Activated naive CD8-positive, alpha-beta T cell treated with anti-CD3 and anti-CD28 coated beads, Interleukin-2, amount 10 ng/mL, durations not matched to agents 7 days and 5 days (primary cell): ENCODE results near the gene HSD17B3. TPM values are rescaled to one million over a fixed set of nuclear protein-coding genes. Genes with fewer than 3 reads are reported as not detected.

ENCODE experiments used
- ATAC-seq: fragments of 150-1000 bp; cut with Tn5 transposase; one replicate; pipeline ENCODE4 v1.10.0; 2021; ENCODE audit warnings: low read depth, moderate library complexity
- POLR2A ChIA-PET: fragments of 350-600 bp; sonication (Branson Sonifier 250); formaldehyde crosslinking; loops from one replicate; lab custom pipeline; 2021; ENCODE audit warnings: antibody characterized with exemption; lab: Charles Lee
- DNase-seq: peaks from one replicate; pipeline ENCODE4 v3.0.0; 2021
- H3K27ac Mint-ChIP-seq: one replicate; pipeline ENCODE4 v1.8.0; 2022; ENCODE audit warnings: mild to moderate bottlenecking, mixed read lengths
- H3K27me3 Mint-ChIP-seq: one replicate; pipeline ENCODE4 v1.8.0; 2022; ENCODE audit warnings: mild to moderate bottlenecking, moderate library complexity, mixed read lengths
- H3K36me3 Mint-ChIP-seq: one replicate; pipeline ENCODE4 v1.8.0; 2021; ENCODE audit warnings: mild to moderate bottlenecking, mixed read lengths
- H3K4me1 Mint-ChIP-seq: one replicate; pipeline ENCODE4 v1.8.0; 2021; ENCODE audit warnings: mixed read lengths
- H3K4me3 Mint-ChIP-seq: one replicate; pipeline ENCODE4 v1.8.0; 2022; ENCODE audit warnings: mild to moderate bottlenecking, moderate library complexity, mixed read lengths
- H3K9me3 Mint-ChIP-seq: one replicate; pipeline ENCODE4 v1.8.0; 2021; ENCODE audit warnings: mixed read lengths
- total RNA-seq, 2 experiments: library from RNA; stranded (reverse); gene quantifications; one replicate each; pipeline ENCODE4 v1.2.3, GENCODE V29; 2021

HSD17B3 gene
- total RNA-seq, 2 experiments from 2014 or later = 0.68 to 0.69 TPM

GRCh38 chr9:96293498-96294158 lies 8.3 kb downstream of the HSD17B3 start:
- H3K9me3 Mint-ChIP-seq = peaks cover 2% of the 10 kb centered on the region
- POLR2A ChIA-PET = no interaction called here
- H3K4me1 Mint-ChIP-seq = no peaks in the 10 kb centered on the region
- H3K27me3 Mint-ChIP-seq = peaks cover 2% of the 10 kb centered on the region
- no peak for DNase-seq
- H3K4me3 Mint-ChIP-seq = no peak overlapping the region
- no peak for ATAC-seq
- no peaks in the 10 kb centered on the region for H3K36me3 Mint-ChIP-seq
- no peak overlapping the region for H3K27ac Mint-ChIP-seq

DNA sequence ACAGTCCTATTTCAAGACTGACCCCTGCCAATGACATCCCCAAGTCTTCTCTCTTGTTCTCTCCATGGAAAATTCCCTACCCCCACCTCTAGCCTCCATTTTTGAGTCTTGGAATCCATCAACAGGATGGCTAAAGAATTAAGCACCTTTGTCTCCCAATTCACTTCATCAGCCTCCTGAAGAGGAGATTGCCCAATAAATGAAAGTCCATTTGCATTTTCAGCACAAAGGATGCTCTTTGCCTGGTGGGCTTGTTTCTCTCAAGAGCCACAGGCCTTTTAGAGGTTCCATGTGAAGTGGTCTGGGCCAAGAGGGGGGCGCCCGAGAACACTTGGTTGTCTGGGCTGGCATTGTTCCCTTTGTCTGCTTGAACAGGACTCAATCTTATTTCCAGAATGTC lies 12.6 kb downstream of the HSD17B3 start:
- ATAC-seq (no peak), DNase-seq (no peak)
- POLR2A ChIA-PET = no interaction called here
- H3K27ac Mint-ChIP-seq = no peak overlapping the region
- peaks cover 4% of the 10 kb centered on the region for H3K27me3 Mint-ChIP-seq
- no peaks in the 10 kb centered on the region for H3K36me3 Mint-ChIP-seq
- H3K9me3 Mint-ChIP-seq = peaks cover 6% of the 10 kb centered on the region
- H3K4me3 Mint-ChIP-seq = no peak overlapping the region
- no peaks in the 10 kb centered on the region for H3K4me1 Mint-ChIP-seq

DNA sequence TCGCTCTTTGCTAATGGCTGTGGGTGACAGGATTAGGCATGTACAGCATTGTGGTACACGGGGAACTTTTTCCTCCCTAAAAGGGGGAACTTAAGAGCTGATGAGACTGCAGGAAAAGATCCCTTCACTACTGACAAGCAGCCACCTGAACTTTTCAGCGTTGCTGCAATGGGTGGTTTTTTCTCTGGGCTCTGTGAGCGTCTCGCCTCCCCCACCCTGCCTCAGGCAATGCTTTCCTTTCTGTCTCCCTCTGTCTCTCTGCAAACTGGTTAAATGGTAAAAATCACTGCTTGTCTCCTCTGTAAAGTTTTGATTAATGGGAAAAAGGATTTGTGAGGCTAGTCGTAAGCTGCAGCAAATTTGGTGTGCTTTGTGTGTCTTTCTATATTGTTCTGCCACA lies 20.3 kb downstream of the HSD17B3 start:
- no peak overlapping the region for H3K4me3 Mint-ChIP-seq
- POLR2A ChIA-PET = no interaction called here
- ATAC-seq = no peak

DNA sequence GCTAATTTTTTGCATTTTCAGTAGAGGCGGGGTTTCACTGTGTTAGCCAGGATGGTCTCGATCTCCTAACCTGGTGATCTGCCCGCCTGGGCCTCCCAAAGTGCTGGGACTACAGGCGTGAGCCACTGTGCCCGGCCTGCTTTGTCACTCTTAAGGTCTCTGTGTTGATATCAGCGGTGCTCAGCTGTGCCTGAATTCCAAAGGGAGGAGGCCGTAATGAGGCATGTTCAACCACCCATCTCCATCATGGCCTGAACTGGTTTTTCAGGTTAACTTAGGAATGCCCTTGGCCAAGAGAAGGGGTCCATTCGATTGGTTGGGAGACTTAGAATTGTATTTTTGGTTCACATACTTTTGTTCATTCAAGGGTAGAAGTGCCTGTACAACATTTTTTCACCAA lies 22.0 kb downstream of the HSD17B3 start:
- POLR2A ChIA-PET = no interaction called here
- Mint-ChIP-seq H3K4me1 (no peaks in the 10 kb centered on the region), H3K4me3 (no peak overlapping the region)

More for the DNA sequence above, 20.3 kb downstream of the HSD17B3 start:
- no peak for DNase-seq
- Mint-ChIP-seq H3K27ac (no peak overlapping the region), H3K36me3 (peaks cover 2% of the 10 kb centered on the region), H3K4me1 (no peaks in the 10 kb centered on the region), H3K27me3 (peaks cover 6% of the 10 kb centered on the region), H3K9me3 (peaks cover 10% of the 10 kb centered on the region)

DNA sequence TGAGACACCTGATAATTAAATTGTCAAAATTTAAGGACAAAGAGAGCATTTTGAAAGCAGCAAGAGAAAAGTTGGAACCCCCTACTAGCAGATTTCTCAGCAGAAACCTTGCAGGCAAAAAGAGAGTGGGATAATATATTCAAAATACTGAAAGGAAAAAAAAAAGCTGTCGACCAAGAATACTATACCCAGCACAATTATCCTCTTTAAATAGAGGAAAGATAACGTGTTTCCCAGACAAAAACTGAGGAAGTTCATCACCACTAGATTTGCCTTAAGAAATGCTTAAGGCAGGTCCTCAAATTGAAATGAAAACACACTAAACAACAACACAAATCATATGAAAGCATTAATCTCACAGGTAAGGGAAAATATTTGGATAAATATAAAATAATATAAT lies 27.0 kb downstream of the HSD17B3 start:
- POLR2A ChIA-PET = no interaction called here
- H3K4me1 Mint-ChIP-seq = no peaks in the 10 kb centered on the region
- H3K27me3 Mint-ChIP-seq = peaks cover 19% of the 10 kb centered on the region
- H3K36me3 Mint-ChIP-seq = no peaks in the 10 kb centered on the region
- peaks cover 13% of the 10 kb centered on the region for H3K9me3 Mint-ChIP-seq
- no peak overlapping the region for H3K4me3 Mint-ChIP-seq
- ATAC-seq = no peak
- no peak overlapping the region for H3K27ac Mint-ChIP-seq
- no peak for DNase-seq

More for the DNA sequence above, 22.0 kb downstream of the HSD17B3 start:
- H3K36me3 Mint-ChIP-seq = peaks cover 2% of the 10 kb centered on the region
- ATAC-seq = no peak
- H3K27ac Mint-ChIP-seq = no peak overlapping the region
- H3K27me3 Mint-ChIP-seq = peaks cover 5% of the 10 kb centered on the region
- H3K9me3 Mint-ChIP-seq = peaks cover 11% of the 10 kb centered on the region
- no peak for DNase-seq

DNA sequence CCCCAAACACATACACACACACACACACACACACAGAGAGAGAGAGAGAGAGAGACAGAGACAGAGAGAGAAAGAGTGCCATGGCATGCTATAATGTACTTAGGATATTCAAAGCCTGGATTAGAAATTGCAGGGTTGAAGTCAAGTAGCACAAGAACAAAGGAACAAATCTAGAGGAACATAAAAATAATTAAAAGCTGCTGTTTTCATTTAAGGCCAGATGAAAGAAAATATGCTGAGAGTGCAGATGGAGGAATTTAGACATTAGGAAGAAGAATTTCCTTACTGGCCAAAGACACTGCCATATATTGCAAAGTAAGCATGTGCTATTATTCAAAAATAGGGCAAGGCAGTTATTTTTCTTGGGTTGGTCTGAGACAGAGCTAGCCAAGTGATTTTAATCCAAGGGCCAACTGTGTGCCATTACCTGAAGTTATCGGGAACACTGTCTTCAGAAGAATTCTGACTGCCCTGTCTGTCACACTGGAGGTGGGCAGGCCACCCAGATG lies 31.7 kb downstream of the HSD17B3 start:
- H3K4me1 Mint-ChIP-seq = peaks cover 2% of the 10 kb centered on the region
- POLR2A ChIA-PET = no interaction called here
- ATAC-seq = no peak
- no peak for DNase-seq
- H3K27ac Mint-ChIP-seq = no peak overlapping the region
- H3K36me3 Mint-ChIP-seq = no peaks in the 10 kb centered on the region
- H3K9me3 Mint-ChIP-seq = peaks cover 8% of the 10 kb centered on the region
- peaks cover 26% of the 10 kb centered on the region for H3K27me3 Mint-ChIP-seq
- no peak overlapping the region for H3K4me3 Mint-ChIP-seq

DNA sequence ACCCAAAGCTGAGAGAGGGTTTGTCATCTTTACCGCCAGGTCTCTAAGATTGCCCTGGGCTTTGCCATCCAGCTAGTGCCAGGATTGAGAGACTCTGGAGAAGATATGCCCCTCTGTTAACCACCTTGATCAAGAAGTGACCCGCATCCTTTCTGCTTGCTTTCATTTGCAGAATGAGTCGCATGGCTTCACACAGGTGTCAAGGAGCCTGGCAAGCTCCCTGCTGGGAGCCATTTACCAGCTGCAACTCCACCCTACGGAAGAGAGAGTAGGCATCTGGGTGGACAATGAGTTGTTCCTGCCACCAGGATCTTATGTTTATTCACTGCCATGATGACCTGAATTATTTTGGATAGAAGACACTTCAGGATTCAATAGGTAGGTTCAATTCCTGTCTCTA lies 43.0 kb downstream of the HSD17B3 start:
- POLR2A ChIA-PET = no interaction called here
- no peak overlapping the region for H3K4me3 Mint-ChIP-seq
- H3K4me1 Mint-ChIP-seq = peaks cover 4% of the 10 kb centered on the region
- no peaks in the 10 kb centered on the region for H3K36me3 Mint-ChIP-seq
- no peak for DNase-seq
- H3K27me3 Mint-ChIP-seq = peaks cover 33% of the 10 kb centered on the region
- no peak for ATAC-seq
- H3K9me3 Mint-ChIP-seq = no peaks in the 10 kb centered on the region
- no peak overlapping the region for H3K27ac Mint-ChIP-seq

DNA sequence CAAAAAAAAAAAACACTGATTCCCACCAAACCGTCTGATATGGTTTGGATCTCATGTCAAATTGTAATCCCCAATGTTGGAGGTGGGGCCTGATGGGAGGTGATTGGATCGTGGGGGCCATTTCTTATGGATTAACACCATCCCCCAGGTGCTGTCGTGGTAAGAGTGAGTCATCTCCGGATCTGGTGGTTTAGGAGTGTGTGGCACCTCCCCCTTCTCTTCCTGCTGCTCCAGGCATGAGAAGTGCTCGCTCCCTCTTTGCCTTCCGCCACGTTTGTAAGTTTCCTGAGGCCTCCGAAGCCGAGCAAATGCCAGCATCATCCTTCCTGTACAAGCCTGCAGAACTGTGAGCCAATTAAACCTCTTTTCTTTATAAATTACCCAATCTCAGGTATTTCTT lies 45.2 kb downstream of the HSD17B3 start:
- H3K27me3 Mint-ChIP-seq = peaks cover 41% of the 10 kb centered on the region
- POLR2A ChIA-PET = no interaction called here

DNA sequence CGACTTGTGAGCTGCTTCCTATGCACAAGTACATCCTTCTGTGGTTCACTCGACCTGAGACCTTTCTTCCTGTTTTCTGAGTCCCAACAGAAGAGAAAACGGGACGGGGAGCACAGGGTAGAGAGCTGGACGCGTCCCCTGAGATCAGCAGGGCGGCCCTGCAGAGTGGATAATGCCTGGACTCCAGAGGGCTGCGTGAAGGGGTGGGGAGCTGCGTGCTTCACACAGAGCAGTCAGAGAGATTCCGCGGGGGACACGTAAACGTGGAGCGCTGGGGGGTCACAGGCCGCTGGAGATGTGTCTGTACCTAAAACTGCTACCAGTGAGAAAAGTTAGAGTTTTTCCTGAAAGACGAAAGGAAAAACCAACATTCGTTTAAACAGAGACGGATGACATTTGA lies 46.3 kb downstream of the HSD17B3 start:
- H3K27me3 Mint-ChIP-seq = peaks cover 48% of the 10 kb centered on the region
- DNase-seq (no peak), ATAC-seq (no peak)
- no peak overlapping the region for H3K27ac Mint-ChIP-seq
- no peaks in the 10 kb centered on the region for H3K36me3 Mint-ChIP-seq
- POLR2A ChIA-PET = no interaction called here
- H3K4me3 Mint-ChIP-seq = no peak overlapping the region
- H3K4me1 Mint-ChIP-seq = peaks cover 9% of the 10 kb centered on the region
- H3K9me3 Mint-ChIP-seq = no peaks in the 10 kb centered on the region

More for the DNA sequence above, 45.2 kb downstream of the HSD17B3 start:
- DNase-seq (no peak), ATAC-seq (no peak)
- Mint-ChIP-seq H3K4me3 (no peak overlapping the region), H3K9me3 (no peaks in the 10 kb centered on the region), H3K36me3 (no peaks in the 10 kb centered on the region), H3K27ac (no peak overlapping the region), H3K4me1 (peaks cover 9% of the 10 kb centered on the region)

- peaks cover 9% of the 10 kb centered on the region for H3K4me1 Mint-ChIP-seq
- no peak for DNase-seq
- POLR2A ChIA-PET = no interaction called here
- H3K4me3 Mint-ChIP-seq = no peak overlapping the region
- peaks cover 55% of the 10 kb centered on the region for H3K27me3 Mint-ChIP-seq
- H3K9me3 Mint-ChIP-seq = no peaks in the 10 kb centered on the region
- no peaks in the 10 kb centered on the region for H3K36me3 Mint-ChIP-seq
- ATAC-seq = no peak
- no peak overlapping the region for H3K27ac Mint-ChIP-seq
Observed at GRCh38 chr9:96253059-96253696, 48.8 kb downstream of the HSD17B3 start.

DNA sequence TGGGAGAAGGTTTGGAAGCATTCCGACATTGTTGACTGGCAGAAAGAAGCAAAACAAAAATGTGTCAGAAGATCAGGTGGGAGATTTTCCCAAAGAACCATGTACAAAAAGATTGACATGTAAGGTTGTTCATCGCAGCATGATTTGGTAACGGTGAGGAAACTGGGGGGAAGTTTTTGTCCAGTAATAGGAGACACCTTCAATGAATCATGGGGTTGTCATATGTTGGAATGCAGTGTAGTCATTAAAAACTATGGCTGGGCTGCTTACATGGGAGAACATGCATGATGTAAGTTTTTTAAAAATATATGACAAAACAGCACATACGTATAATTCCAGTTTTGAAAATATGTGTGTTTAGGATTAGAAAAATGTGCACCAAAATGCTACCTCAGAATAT lies 50.5 kb downstream of the HSD17B3 start:
- Mint-ChIP-seq H3K27ac (no peak overlapping the region), H3K36me3 (no peaks in the 10 kb centered on the region)
- no peak for ATAC-seq

GRCh38 chr9:96249746-96250145 lies 52.2 kb downstream of the HSD17B3 start:
- H3K27ac Mint-ChIP-seq = no peak overlapping the region

More for the DNA sequence above, 50.5 kb downstream of the HSD17B3 start:
- POLR2A ChIA-PET = no interaction called here
- peaks cover 63% of the 10 kb centered on the region for H3K27me3 Mint-ChIP-seq
- no peaks in the 10 kb centered on the region for H3K9me3 Mint-ChIP-seq
- no peak overlapping the region for H3K4me3 Mint-ChIP-seq
- H3K4me1 Mint-ChIP-seq = peaks cover 4% of the 10 kb centered on the region
- no peak for DNase-seq

GRCh38 chr9:96246267-96246671 lies 55.7 kb downstream of the HSD17B3 start:
- ATAC-seq = no peak
- POLR2A ChIA-PET = interaction anchor here (0.6 kb wide), 1 partner anchor 445 kb away, joined by 3 read pairs; no protein-coding TSS in a partner anchor

More at GRCh38 chr9:96249746-96250145, 52.2 kb downstream of the HSD17B3 start:
- POLR2A ChIA-PET = no interaction called here
- no peak overlapping the region for H3K4me3 Mint-ChIP-seq
- ATAC-seq (no peak), DNase-seq (no peak)
- H3K9me3 Mint-ChIP-seq = no peaks in the 10 kb centered on the region
- peaks cover 66% of the 10 kb centered on the region for H3K27me3 Mint-ChIP-seq
- H3K4me1 Mint-ChIP-seq = peaks cover 4% of the 10 kb centered on the region
- no peaks in the 10 kb centered on the region for H3K36me3 Mint-ChIP-seq

GRCh38 chr9:96245399-96245798 lies 56.6 kb downstream of the HSD17B3 start:
- H3K27me3 Mint-ChIP-seq = peaks cover 77% of the 10 kb centered on the region
- DNase-seq (no peak), ATAC-seq (no peak)
- peaks cover 12% of the 10 kb centered on the region for H3K4me1 Mint-ChIP-seq
- POLR2A ChIA-PET = no interaction called here
- no peak overlapping the region for H3K27ac Mint-ChIP-seq
- no peaks in the 10 kb centered on the region for H3K36me3 Mint-ChIP-seq
- no peaks in the 10 kb centered on the region for H3K9me3 Mint-ChIP-seq
- H3K4me3 Mint-ChIP-seq = no peak overlapping the region

More at GRCh38 chr9:96246267-96246671, 55.7 kb downstream of the HSD17B3 start:
- peaks cover 3% of the 10 kb centered on the region for H3K4me1 Mint-ChIP-seq
- H3K27ac Mint-ChIP-seq = no peak overlapping the region
- H3K9me3 Mint-ChIP-seq = no peaks in the 10 kb centered on the region
- peaks cover 77% of the 10 kb centered on the region for H3K27me3 Mint-ChIP-seq
- H3K4me3 Mint-ChIP-seq = no peak overlapping the region
- no peaks in the 10 kb centered on the region for H3K36me3 Mint-ChIP-seq
- no peak for DNase-seq
